HL-60 (cell line): Measurements from ENCODE around the gene ADAM17.

Experiments used
- TF ChIP-seq, protein P1 (sequence below): IDR thresholded peaks from 2 replicates; pipeline ENCODE4 v1.6.1; 2012; ENCODE audit warnings: low read depth; ENCODE audit not compliant: insufficient replicate concordance
- TF ChIP-seq, protein P2 (sequence below): IDR thresholded peaks from one replicate; pipeline ENCODE4 v1.5.1; 2011; ENCODE audit warnings: low read length, control low read depth, inconsistent platforms; ENCODE audit not compliant: insufficient read depth

DNA sequence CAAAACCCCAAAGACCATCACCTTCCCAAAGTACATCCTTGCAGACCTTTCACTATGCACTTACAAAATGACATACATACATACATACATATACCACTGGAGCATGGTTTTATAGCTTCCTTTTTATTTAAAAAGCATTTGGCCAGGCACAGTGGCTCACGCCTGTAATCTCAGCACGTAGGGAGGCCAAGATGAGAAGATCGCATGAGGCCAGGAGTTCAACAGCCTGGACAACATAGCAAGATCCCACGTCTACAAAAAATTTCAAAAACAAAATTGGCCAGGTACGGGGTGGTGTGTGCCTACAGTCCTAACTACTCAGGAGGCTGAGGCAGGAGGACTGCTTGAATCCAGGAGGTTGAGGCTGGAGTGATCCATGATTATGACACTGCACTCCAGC, 29.9 kb upstream of the ADAM17 start:
- TF ChIP-seq, protein P1, sequence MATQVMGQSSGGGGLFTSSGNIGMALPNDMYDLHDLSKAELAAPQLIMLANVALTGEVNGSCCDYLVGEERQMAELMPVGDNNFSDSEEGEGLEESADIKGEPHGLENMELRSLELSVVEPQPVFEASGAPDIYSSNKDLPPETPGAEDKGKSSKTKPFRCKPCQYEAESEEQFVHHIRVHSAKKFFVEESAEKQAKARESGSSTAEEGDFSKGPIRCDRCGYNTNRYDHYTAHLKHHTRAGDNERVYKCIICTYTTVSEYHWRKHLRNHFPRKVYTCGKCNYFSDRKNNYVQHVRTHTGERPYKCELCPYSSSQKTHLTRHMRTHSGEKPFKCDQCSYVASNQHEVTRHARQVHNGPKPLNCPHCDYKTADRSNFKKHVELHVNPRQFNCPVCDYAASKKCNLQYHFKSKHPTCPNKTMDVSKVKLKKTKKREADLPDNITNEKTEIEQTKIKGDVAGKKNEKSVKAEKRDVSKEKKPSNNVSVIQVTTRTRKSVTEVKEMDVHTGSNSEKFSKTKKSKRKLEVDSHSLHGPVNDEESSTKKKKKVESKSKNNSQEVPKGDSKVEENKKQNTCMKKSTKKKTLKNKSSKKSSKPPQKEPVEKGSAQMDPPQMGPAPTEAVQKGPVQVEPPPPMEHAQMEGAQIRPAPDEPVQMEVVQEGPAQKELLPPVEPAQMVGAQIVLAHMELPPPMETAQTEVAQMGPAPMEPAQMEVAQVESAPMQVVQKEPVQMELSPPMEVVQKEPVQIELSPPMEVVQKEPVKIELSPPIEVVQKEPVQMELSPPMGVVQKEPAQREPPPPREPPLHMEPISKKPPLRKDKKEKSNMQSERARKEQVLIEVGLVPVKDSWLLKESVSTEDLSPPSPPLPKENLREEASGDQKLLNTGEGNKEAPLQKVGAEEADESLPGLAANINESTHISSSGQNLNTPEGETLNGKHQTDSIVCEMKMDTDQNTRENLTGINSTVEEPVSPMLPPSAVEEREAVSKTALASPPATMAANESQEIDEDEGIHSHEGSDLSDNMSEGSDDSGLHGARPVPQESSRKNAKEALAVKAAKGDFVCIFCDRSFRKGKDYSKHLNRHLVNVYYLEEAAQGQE = no peak
- TF ChIP-seq, protein P2, sequence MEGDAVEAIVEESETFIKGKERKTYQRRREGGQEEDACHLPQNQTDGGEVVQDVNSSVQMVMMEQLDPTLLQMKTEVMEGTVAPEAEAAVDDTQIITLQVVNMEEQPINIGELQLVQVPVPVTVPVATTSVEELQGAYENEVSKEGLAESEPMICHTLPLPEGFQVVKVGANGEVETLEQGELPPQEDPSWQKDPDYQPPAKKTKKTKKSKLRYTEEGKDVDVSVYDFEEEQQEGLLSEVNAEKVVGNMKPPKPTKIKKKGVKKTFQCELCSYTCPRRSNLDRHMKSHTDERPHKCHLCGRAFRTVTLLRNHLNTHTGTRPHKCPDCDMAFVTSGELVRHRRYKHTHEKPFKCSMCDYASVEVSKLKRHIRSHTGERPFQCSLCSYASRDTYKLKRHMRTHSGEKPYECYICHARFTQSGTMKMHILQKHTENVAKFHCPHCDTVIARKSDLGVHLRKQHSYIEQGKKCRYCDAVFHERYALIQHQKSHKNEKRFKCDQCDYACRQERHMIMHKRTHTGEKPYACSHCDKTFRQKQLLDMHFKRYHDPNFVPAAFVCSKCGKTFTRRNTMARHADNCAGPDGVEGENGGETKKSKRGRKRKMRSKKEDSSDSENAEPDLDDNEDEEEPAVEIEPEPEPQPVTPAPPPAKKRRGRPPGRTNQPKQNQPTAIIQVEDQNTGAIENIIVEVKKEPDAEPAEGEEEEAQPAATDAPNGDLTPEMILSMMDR = no peak
